ENCODE measurements around the gene CD69. TPM values are rescaled to one million over a fixed set of nuclear protein-coding genes. Genes with fewer than 3 reads are reported as not detected.

CD69 gene
- total RNA-seq, 2 experiments from 2014 or later: 111 to 116 TPM

- no peak overlapping the region for H3K4me3 Mint-ChIP-seq
- peaks cover 3% of the 10 kb centered on the region for H3K9me3 Mint-ChIP-seq
- ATAC-seq (ENCODE audit: low read depth) (no peak), DNase-seq (no peak)
- POLR2A ChIA-PET: interaction anchor here (3.0 to 16.2 kb wide), 8 partner anchors 8 to 791 kb away, joined by 34 to 420 read pairs (median 106); partner anchors contain the start of genes CLEC2B and CLEC2D
- H3K27ac Mint-ChIP-seq: no peak overlapping the region
- no peaks in the 10 kb centered on the region for H3K27me3 Mint-ChIP-seq
- H3K4me1 Mint-ChIP-seq: peaks cover 41% of the 10 kb centered on the region
- peaks cover 19% of the 10 kb centered on the region for H3K36me3 Mint-ChIP-seq
Measured at GRCh38 chr12:9763025-9763424, 2.3 kb upstream of the CD69 start.

- peak overlapping the region; percentile 86 for H3K27ac Mint-ChIP-seq
- peak overlapping the region; percentile 77 for H3K4me3 Mint-ChIP-seq
- POLR2A ChIA-PET: interaction anchor here (1.0 to 16.2 kb wide), 11 partner anchors 9 to 792 kb away, joined by 3 to 420 read pairs (median 84); partner anchors contain the start of genes CLEC2B and CLEC2D
- H3K27me3 Mint-ChIP-seq: no peaks in the 10 kb centered on the region
- peaks cover 38% of the 10 kb centered on the region for H3K4me1 Mint-ChIP-seq
- H3K36me3 Mint-ChIP-seq: peaks cover 26% of the 10 kb centered on the region
- peaks cover 3% of the 10 kb centered on the region for H3K9me3 Mint-ChIP-seq
- DNase-seq (no peak), ATAC-seq (ENCODE audit: low read depth) (no peak)
Measured at GRCh38 chr12:9762369-9762768, 1.7 kb upstream of the CD69 start.

GRCh38 chr12:9761419-9761781 lies 699 bp upstream of the CD69 start:
- DNase-seq: no peak
- Mint-ChIP-seq H3K36me3 (peaks cover 35% of the 10 kb centered on the region), H3K27me3 (no peaks in the 10 kb centered on the region), H3K4me1 (peaks cover 36% of the 10 kb centered on the region), H3K27ac (peak overlapping the region; percentile 94), H3K4me3 (peak overlapping the region; percentile 93), H3K9me3 (peaks cover 3% of the 10 kb centered on the region)
- POLR2A ChIA-PET: interaction anchor here (0.8 to 16.2 kb wide), 22 partner anchors 10 to 798 kb away, joined by 3 to 420 read pairs (median 10); partner anchors contain the start of genes CLEC2B and CLEC2D
- peak; percentile 5 for ATAC-seq (ENCODE audit: low read depth)

GRCh38 chr12:9760120-9760519 lies 581 bp downstream of the CD69 start:
- Mint-ChIP-seq H3K27ac (peak overlapping the region; percentile 94), H3K9me3 (peaks cover 3% of the 10 kb centered on the region), H3K36me3 (peaks cover 46% of the 10 kb centered on the region), H3K4me1 (peaks cover 37% of the 10 kb centered on the region), H3K4me3 (peak overlapping the region; percentile 93), H3K27me3 (no peaks in the 10 kb centered on the region)
- POLR2A ChIA-PET: interaction anchor here (0.6 to 16.2 kb wide), 27 partner anchors 9 to 801 kb away, joined by 3 to 420 read pairs (median 8); partner anchors contain the start of genes CLEC2B and CLEC2D
- ATAC-seq (ENCODE audit: low read depth): no peak
- no peak for DNase-seq

GRCh38 chr12:9759694-9760093 lies 1.0 kb downstream of the CD69 start:
- peaks cover 49% of the 10 kb centered on the region for H3K36me3 Mint-ChIP-seq
- DNase-seq (no peak), ATAC-seq (ENCODE audit: low read depth) (no peak)
- no peaks in the 10 kb centered on the region for H3K27me3 Mint-ChIP-seq
- H3K9me3 Mint-ChIP-seq: peaks cover 3% of the 10 kb centered on the region
- POLR2A ChIA-PET: interaction anchor here (1.1 to 16.2 kb wide), 19 partner anchors 11 to 799 kb away, joined by 3 to 420 read pairs (median 11); partner anchors contain the start of genes CLEC2B and CLEC2D
- H3K27ac Mint-ChIP-seq: peak overlapping the region; percentile 94
- peaks cover 37% of the 10 kb centered on the region for H3K4me1 Mint-ChIP-seq
- peak overlapping the region; percentile 93 for H3K4me3 Mint-ChIP-seq

- ATAC-seq (ENCODE audit: low read depth) (no peak), DNase-seq (no peak)
- H3K27me3 Mint-ChIP-seq: no peaks in the 10 kb centered on the region
- POLR2A ChIA-PET: interaction anchor here (0.6 to 16.2 kb wide), 21 partner anchors 8 to 801 kb away, joined by 3 to 420 read pairs (median 6); partner anchors contain the start of genes CLEC2B and CLEC2D
- H3K36me3 Mint-ChIP-seq: peaks cover 63% of the 10 kb centered on the region
- H3K4me3 Mint-ChIP-seq: peak overlapping the region; percentile 93
- peak overlapping the region; percentile 94 for H3K27ac Mint-ChIP-seq
- peaks cover 3% of the 10 kb centered on the region for H3K9me3 Mint-ChIP-seq
- H3K4me1 Mint-ChIP-seq: peaks cover 45% of the 10 kb centered on the region
Measured at GRCh38 chr12:9758119-9758518, 2.6 kb downstream of the CD69 start.

- ATAC-seq (ENCODE audit: low read depth) (no peak), DNase-seq (no peak)
- Mint-ChIP-seq H3K4me1 (peaks cover 48% of the 10 kb centered on the region), H3K36me3 (peaks cover 69% of the 10 kb centered on the region), H3K27me3 (no peaks in the 10 kb centered on the region), H3K4me3 (peak overlapping the region; percentile 93), H3K9me3 (peaks cover 1% of the 10 kb centered on the region), H3K27ac (peak overlapping the region; percentile 94)
- POLR2A ChIA-PET: interaction anchor here (0.6 to 16.2 kb wide), 16 partner anchors 10 to 802 kb away, joined by 3 to 420 read pairs (median 38); partner anchors contain the start of genes CLEC2B and CLEC2D
Measured at GRCh38 chr12:9757433-9758025, 3.2 kb downstream of the CD69 start.

- H3K27me3 Mint-ChIP-seq: no peaks in the 10 kb centered on the region
- peaks cover 44% of the 10 kb centered on the region for H3K4me1 Mint-ChIP-seq
- POLR2A ChIA-PET: interaction anchor here (1.0 to 16.2 kb wide), 12 partner anchors 14 to 802 kb away, joined by 3 to 420 read pairs (median 78); partner anchors contain the start of genes CLEC2B and CLEC2D
- H3K27ac Mint-ChIP-seq: peak overlapping the region; percentile 94
- H3K4me3 Mint-ChIP-seq: peak overlapping the region; percentile 93
- H3K36me3 Mint-ChIP-seq: peaks cover 71% of the 10 kb centered on the region
- no peaks in the 10 kb centered on the region for H3K9me3 Mint-ChIP-seq
- DNase-seq (peak; percentile 43), ATAC-seq (ENCODE audit: low read depth) (no peak)
Measured at GRCh38 chr12:9756706-9757105, 4.0 kb downstream of the CD69 start.

GRCh38 chr12:9756170-9756569 lies 4.5 kb downstream of the CD69 start:
- Mint-ChIP-seq H3K36me3 (peaks cover 73% of the 10 kb centered on the region), H3K9me3 (no peaks in the 10 kb centered on the region), H3K4me3 (peak overlapping the region; percentile 93), H3K27me3 (no peaks in the 10 kb centered on the region), H3K27ac (peak overlapping the region; percentile 94), H3K4me1 (peaks cover 44% of the 10 kb centered on the region)
- POLR2A ChIA-PET: interaction anchor here (0.9 to 16.2 kb wide), 13 partner anchors 9 to 802 kb away, joined by 3 to 420 read pairs (median 71); partner anchors contain the start of genes CLEC2B and CLEC2D
- no peak for ATAC-seq (ENCODE audit: low read depth)
- no peak for DNase-seq

- Mint-ChIP-seq H3K9me3 (no peaks in the 10 kb centered on the region), H3K4me1 (peaks cover 43% of the 10 kb centered on the region), H3K36me3 (peaks cover 73% of the 10 kb centered on the region), H3K4me3 (peak overlapping the region; percentile 93), H3K27me3 (no peaks in the 10 kb centered on the region), H3K27ac (peak overlapping the region; percentile 90)
- DNase-seq: no peak
- POLR2A ChIA-PET: interaction anchor here (0.9 to 16.2 kb wide), 12 partner anchors 8 to 802 kb away, joined by 3 to 420 read pairs (median 78); partner anchors contain the start of genes CLEC2B and CLEC2D
- ATAC-seq (ENCODE audit: low read depth): no peak
Measured at GRCh38 chr12:9755567-9755966, 5.1 kb downstream of the CD69 start.

- POLR2A ChIA-PET: interaction anchor here (1.5 to 16.2 kb wide), 8 partner anchors 14 to 799 kb away, joined by 4 to 420 read pairs (median 94); partner anchors contain the start of gene CLEC2B
- Mint-ChIP-seq H3K27me3 (no peaks in the 10 kb centered on the region), H3K27ac (peak overlapping the region; percentile 90), H3K9me3 (no peaks in the 10 kb centered on the region), H3K36me3 (peaks cover 71% of the 10 kb centered on the region), H3K4me3 (peak overlapping the region; percentile 93), H3K4me1 (peaks cover 47% of the 10 kb centered on the region)
- no peak for ATAC-seq (ENCODE audit: low read depth)
- no peak for DNase-seq
Measured at GRCh38 chr12:9755035-9755434, 5.7 kb downstream of the CD69 start.

- Mint-ChIP-seq H3K9me3 (no peaks in the 10 kb centered on the region), H3K36me3 (peaks cover 64% of the 10 kb centered on the region), H3K27ac (peak overlapping the region; percentile 90), H3K27me3 (no peaks in the 10 kb centered on the region), H3K4me1 (peaks cover 49% of the 10 kb centered on the region), H3K4me3 (peak overlapping the region; percentile 93)
- no peak for DNase-seq
- no peak for ATAC-seq (ENCODE audit: low read depth)
- POLR2A ChIA-PET: interaction anchor here (1.0 to 16.2 kb wide), 5 partner anchors 44 to 112 kb away, joined by 3 to 420 read pairs (median 107); partner anchors contain the start of gene CLEC2B
Measured at GRCh38 chr12:9754099-9754927, 6.4 kb downstream of the CD69 start.

Data from activated naive CD8-positive, alpha-beta T cell treated with anti-CD3 and anti-CD28 coated beads, Interleukin-2, amount 10 ng/mL, durations not matched to agents 7 days and 5 days (primary cell).